IPS-20b (cell line): ENCODE results near the gene KDM4C.
"Not testable (repeated sequence)": the region's sequence is repeated elsewhere in the genome, so short reads cannot be mapped to it uniquely, and the experiment has no call there.

Source experiments
- H3K27ac ChIP-seq: one replicate; pipeline ENCODE4 v1.5.1; 2013; ENCODE audit warnings: low read length
- H3K27me3 ChIP-seq: 2 replicates; pipeline ENCODE4 v1.6.1; 2013; ENCODE audit warnings: mild to moderate bottlenecking, low read length, inconsistent platforms; ENCODE audit not compliant: insufficient read depth
- H3K36me3 ChIP-seq: 2 replicates; pipeline ENCODE4 v1.6.1; 2013; ENCODE audit warnings: low read depth, mild to moderate bottlenecking, inconsistent platforms, low read length, moderate library complexity; ENCODE audit not compliant: insufficient read depth
- H3K4me1 ChIP-seq: 2 replicates; pipeline ENCODE4 v1.6.1; 2013; ENCODE audit warnings: mild to moderate bottlenecking, control low read depth, inconsistent platforms, low read length, moderate library complexity; ENCODE audit not compliant: insufficient read depth
- H3K4me3 ChIP-seq: 2 replicates; pipeline ENCODE4 v1.5.1; 2013; ENCODE audit warnings: mild to moderate bottlenecking, low read length, inconsistent platforms
- H3K9ac ChIP-seq: 2 replicates; pipeline ENCODE4 v1.6.1; 2013; ENCODE audit warnings: low read depth, mild to moderate bottlenecking, inconsistent platforms, low read length, moderate library complexity
- H3K9me3 ChIP-seq: 2 replicates; pipeline ENCODE4 v1.6.1; 2013; ENCODE audit warnings: mild to moderate bottlenecking, low read depth, low read length, inconsistent platforms; ENCODE audit not compliant: insufficient read depth

Gene KDM4C

GRCh38 chr9:6807669-6808068 lies 49.9 kb downstream of the KDM4C start:
- not testable (repeated sequence) for H3K4me1 ChIP-seq, H3K9me3 ChIP-seq, H3K9ac ChIP-seq, H3K27me3 ChIP-seq, H3K27ac ChIP-seq, H3K4me3 ChIP-seq
- peaks cover 11% of the 10 kb centered on the region for H3K36me3 ChIP-seq

- H3K4me1 ChIP-seq: no peaks in the 10 kb centered on the region
- H3K36me3 ChIP-seq: peaks cover 3% of the 10 kb centered on the region; the same call in 1 of the 2 replicates
- H3K27me3 ChIP-seq: no peaks in the 10 kb centered on the region
- no peak overlapping the region for H3K4me3 ChIP-seq
- H3K9ac ChIP-seq: no peak overlapping the region
- H3K9me3 ChIP-seq: peaks cover 2% of the 10 kb centered on the region; the same call in 1 of the 2 replicates
- H3K27ac ChIP-seq: no peak overlapping the region
Measured at GRCh38 chr9:6811436-6811835, 53.7 kb downstream of the KDM4C start.

GRCh38 chr9:6816581-6816980 lies 58.8 kb downstream of the KDM4C start:
- H3K9ac ChIP-seq: no peak overlapping the region
- H3K27me3 ChIP-seq: no peaks in the 10 kb centered on the region
- no peaks in the 10 kb centered on the region for H3K36me3 ChIP-seq
- peaks cover 19% of the 10 kb centered on the region for H3K4me1 ChIP-seq
- H3K27ac ChIP-seq: no peak overlapping the region
- H3K9me3 ChIP-seq: no peaks in the 10 kb centered on the region
- H3K4me3 ChIP-seq: no peak overlapping the region

- Histone ChIP-seq H3K9ac (no peak overlapping the region), H3K4me3 (no peak overlapping the region), H3K27me3 (no peaks in the 10 kb centered on the region), H3K9me3 (no peaks in the 10 kb centered on the region), H3K4me1 (peaks cover 19% of the 10 kb centered on the region), H3K27ac (no peak overlapping the region), H3K36me3 (no peaks in the 10 kb centered on the region)
Measured at GRCh38 chr9:6818292-6818922, 60.6 kb downstream of the KDM4C start.

GRCh38 chr9:6819112-6819511 lies 61.3 kb downstream of the KDM4C start:
- Histone ChIP-seq H3K27me3 (no peaks in the 10 kb centered on the region), H3K27ac (no peak overlapping the region), H3K4me3 (no peak overlapping the region), H3K9ac (no peak overlapping the region), H3K4me1 (peaks cover 19% of the 10 kb centered on the region), H3K9me3 (no peaks in the 10 kb centered on the region), H3K36me3 (peaks cover 7% of the 10 kb centered on the region; the same call in 1 of the 2 replicates)

DNA sequence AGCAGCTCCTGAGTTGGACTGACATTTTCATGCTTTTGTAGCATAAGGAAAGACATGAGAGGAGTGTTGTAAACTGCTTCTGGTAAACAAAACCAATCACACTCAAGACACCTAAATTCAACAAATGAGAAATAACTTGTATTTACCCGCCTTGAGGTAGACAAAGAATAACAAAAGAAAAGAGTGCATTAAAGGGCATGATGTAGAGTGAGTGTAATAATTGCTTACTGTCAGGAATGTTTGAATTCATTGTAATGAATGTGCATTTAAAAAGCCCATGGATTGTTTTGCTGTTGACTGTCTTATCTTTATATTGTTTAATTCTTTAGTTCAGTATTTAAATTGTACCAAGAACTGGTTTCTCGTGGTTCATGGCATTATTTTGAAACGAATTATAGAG lies 61.8 kb downstream of the KDM4C start:
- Histone ChIP-seq H3K27me3 (no peaks in the 10 kb centered on the region), H3K9me3 (no peaks in the 10 kb centered on the region), H3K27ac (no peak overlapping the region), H3K9ac (no peak overlapping the region), H3K4me3 (no peak overlapping the region), H3K36me3 (peaks cover 7% of the 10 kb centered on the region; the same call in 1 of the 2 replicates), H3K4me1 (peaks cover 19% of the 10 kb centered on the region)

GRCh38 chr9:6822696-6823095 lies 64.9 kb downstream of the KDM4C start:
- Histone ChIP-seq H3K36me3 (peaks cover 7% of the 10 kb centered on the region; the same call in 1 of the 2 replicates), H3K27ac (no peak overlapping the region), H3K9ac (no peak overlapping the region)

DNA sequence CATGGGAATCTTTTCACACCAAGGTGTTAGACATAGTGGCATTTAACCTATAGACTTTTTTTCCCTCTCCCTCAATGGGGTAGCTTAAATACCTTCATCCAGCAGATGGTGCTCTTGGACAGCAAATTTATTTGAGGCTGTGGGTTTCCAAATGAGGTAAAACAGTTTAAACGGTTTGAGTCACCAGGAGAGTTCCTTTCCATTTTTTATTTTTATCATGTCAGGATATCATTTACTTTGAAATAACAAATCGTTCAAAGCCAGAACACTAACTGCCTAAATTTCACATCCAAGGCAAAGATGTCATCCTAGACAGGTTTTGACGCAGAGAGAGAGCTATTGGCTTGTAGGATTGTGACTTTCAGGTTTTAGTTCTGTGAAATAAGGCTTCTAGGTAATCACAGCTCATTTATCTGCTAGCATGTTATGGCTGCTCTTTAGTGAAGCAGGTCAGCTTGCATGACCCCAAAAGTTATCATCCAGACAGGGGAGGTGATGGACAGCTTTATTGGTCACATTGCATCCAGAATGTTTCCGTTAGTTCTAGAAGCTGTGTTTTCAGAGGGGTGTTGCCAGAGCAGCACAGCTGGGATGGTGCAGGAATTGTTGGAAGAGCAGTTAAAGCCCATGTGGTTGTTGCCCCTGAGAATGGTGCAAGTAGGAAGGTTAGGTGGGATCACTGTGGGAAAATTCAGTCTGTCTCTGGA lies 69.8 kb downstream of the KDM4C start:
- peaks cover 7% of the 10 kb centered on the region; the same call in 1 of the 2 replicates for H3K36me3 ChIP-seq
- no peak overlapping the region for H3K27ac ChIP-seq
- H3K9ac ChIP-seq: no peak overlapping the region
- no peak overlapping the region for H3K4me3 ChIP-seq
- H3K9me3 ChIP-seq: no peaks in the 10 kb centered on the region; the same call in 1 of the 2 replicates
- no peaks in the 10 kb centered on the region for H3K27me3 ChIP-seq
- no peaks in the 10 kb centered on the region for H3K4me1 ChIP-seq

More at GRCh38 chr9:6822696-6823095, 64.9 kb downstream of the KDM4C start:
- Histone ChIP-seq H3K9me3 (no peaks in the 10 kb centered on the region), H3K27me3 (no peaks in the 10 kb centered on the region), H3K4me3 (no peak overlapping the region), H3K4me1 (peaks cover 19% of the 10 kb centered on the region)

DNA sequence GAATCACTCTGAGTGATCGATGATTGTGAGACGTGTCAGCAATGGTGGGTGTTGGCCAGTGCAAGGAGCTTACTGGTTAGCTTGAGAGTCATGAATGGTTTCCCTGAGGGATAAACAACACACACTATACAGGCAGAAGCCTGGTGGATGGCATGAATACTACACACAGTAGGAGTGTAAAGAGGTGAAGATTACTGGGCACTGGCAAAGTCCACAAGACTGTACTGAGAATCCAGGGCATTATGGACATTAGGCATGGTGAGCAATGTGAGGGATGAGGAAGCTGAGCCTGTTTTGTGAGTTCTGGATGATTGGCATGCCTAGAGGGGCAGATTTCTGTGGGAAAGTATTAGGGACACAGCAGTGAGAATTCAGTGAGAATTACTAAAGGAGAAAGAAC lies 71.3 kb downstream of the KDM4C start:
- H3K27ac ChIP-seq: no peak overlapping the region
- H3K4me1 ChIP-seq: no peaks in the 10 kb centered on the region
- no peaks in the 10 kb centered on the region; the same call in 1 of the 2 replicates for H3K9me3 ChIP-seq
- no peak overlapping the region for H3K9ac ChIP-seq
- peaks cover under 1% of the 10 kb centered on the region; the same call in 1 of the 2 replicates for H3K36me3 ChIP-seq
- H3K27me3 ChIP-seq: no peaks in the 10 kb centered on the region
- no peak overlapping the region for H3K4me3 ChIP-seq

GRCh38 chr9:6829536-6829935 lies 71.8 kb downstream of the KDM4C start:
- Histone ChIP-seq H3K27ac (no peak overlapping the region), H3K9me3 (no peaks in the 10 kb centered on the region; the same call in 1 of the 2 replicates)

GRCh38 chr9:6833518-6834192 lies 75.9 kb downstream of the KDM4C start:
- Histone ChIP-seq H3K9ac (no peak overlapping the region), H3K27me3 (no peaks in the 10 kb centered on the region), H3K4me1 (no peaks in the 10 kb centered on the region), H3K36me3 (peaks cover 3% of the 10 kb centered on the region; the same call in 1 of the 2 replicates), H3K4me3 (no peak overlapping the region), H3K9me3 (no peaks in the 10 kb centered on the region; the same call in 1 of the 2 replicates), H3K27ac (no peak overlapping the region)

More at GRCh38 chr9:6829536-6829935, 71.8 kb downstream of the KDM4C start:
- H3K4me1 ChIP-seq: no peaks in the 10 kb centered on the region
- H3K36me3 ChIP-seq: peaks cover under 1% of the 10 kb centered on the region; the same call in 1 of the 2 replicates
- no peaks in the 10 kb centered on the region for H3K27me3 ChIP-seq
- no peak overlapping the region for H3K4me3 ChIP-seq
- H3K9ac ChIP-seq: no peak overlapping the region
